ENCODE results near the gene PCDH9.

Gene PCDH9

GRCh38 chr13:66305961-66306617, 924.0 kb downstream of the PCDH9 start:
- Histone ChIP-seq H3K27ac (replicated peaks) (no peak overlapping the region), H3K4me3 (replicated peaks; ENCODE audit: insufficient read depth, low read length) (no peak overlapping the region), H3K27me3 (ENCODE audit: insufficient read depth, poor library complexity, severe bottlenecking) (no peaks in the 10 kb centered on the region)
- TF ChIP-seq POLR2AphosphoS5 (IDR thresholded peaks at IDR 0.05; ENCODE audit: low read depth), result no peak
- TF ChIP-seq, protein P1, sequence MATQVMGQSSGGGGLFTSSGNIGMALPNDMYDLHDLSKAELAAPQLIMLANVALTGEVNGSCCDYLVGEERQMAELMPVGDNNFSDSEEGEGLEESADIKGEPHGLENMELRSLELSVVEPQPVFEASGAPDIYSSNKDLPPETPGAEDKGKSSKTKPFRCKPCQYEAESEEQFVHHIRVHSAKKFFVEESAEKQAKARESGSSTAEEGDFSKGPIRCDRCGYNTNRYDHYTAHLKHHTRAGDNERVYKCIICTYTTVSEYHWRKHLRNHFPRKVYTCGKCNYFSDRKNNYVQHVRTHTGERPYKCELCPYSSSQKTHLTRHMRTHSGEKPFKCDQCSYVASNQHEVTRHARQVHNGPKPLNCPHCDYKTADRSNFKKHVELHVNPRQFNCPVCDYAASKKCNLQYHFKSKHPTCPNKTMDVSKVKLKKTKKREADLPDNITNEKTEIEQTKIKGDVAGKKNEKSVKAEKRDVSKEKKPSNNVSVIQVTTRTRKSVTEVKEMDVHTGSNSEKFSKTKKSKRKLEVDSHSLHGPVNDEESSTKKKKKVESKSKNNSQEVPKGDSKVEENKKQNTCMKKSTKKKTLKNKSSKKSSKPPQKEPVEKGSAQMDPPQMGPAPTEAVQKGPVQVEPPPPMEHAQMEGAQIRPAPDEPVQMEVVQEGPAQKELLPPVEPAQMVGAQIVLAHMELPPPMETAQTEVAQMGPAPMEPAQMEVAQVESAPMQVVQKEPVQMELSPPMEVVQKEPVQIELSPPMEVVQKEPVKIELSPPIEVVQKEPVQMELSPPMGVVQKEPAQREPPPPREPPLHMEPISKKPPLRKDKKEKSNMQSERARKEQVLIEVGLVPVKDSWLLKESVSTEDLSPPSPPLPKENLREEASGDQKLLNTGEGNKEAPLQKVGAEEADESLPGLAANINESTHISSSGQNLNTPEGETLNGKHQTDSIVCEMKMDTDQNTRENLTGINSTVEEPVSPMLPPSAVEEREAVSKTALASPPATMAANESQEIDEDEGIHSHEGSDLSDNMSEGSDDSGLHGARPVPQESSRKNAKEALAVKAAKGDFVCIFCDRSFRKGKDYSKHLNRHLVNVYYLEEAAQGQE (IDR thresholded peaks at IDR 0.05; ENCODE audit: insufficient replicate concordance, low read depth), result no peak
- TF ChIP-seq GABPA (IDR thresholded peaks at IDR 0.05; ENCODE audit: low read depth), result no peak
- no peak for TF ChIP-seq CTCF (IDR thresholded peaks at IDR 0.05; ENCODE audit: insufficient read depth, low read length)
- TF ChIP-seq SPI1 (IDR thresholded peaks at IDR 0.05; ENCODE audit: borderline replicate concordance, low read depth), result no peak
- no peak for DNase-seq (ENCODE audit: low read depth in 1 of 2, low spot score in 1 of 2)

- no peak for TF ChIP-seq CTCF (IDR thresholded peaks at IDR 0.05; ENCODE audit: insufficient read depth, low read length)
- TF ChIP-seq POLR2AphosphoS5 (IDR thresholded peaks at IDR 0.05; ENCODE audit: low read depth), result no peak
- TF ChIP-seq, protein P1 (IDR thresholded peaks at IDR 0.05; ENCODE audit: insufficient replicate concordance, low read depth), result no peak
- no peak for TF ChIP-seq GABPA (IDR thresholded peaks at IDR 0.05; ENCODE audit: low read depth)
- TF ChIP-seq SPI1 (IDR thresholded peaks at IDR 0.05; ENCODE audit: borderline replicate concordance, low read depth), result no peak
- H3K27me3 ChIP-seq (ENCODE audit: insufficient read depth, poor library complexity, severe bottlenecking), result no peaks in the 10 kb centered on the region
- H3K27ac ChIP-seq (replicated peaks), result no peak overlapping the region
- no peak overlapping the region for H3K4me3 ChIP-seq (replicated peaks; ENCODE audit: insufficient read depth, low read length)
- no peak for DNase-seq (ENCODE audit: low read depth in 1 of 2, low spot score in 1 of 2)
Measured at GRCh38 chr13:66301482-66301881, 928.7 kb downstream of the PCDH9 start.

DNA sequence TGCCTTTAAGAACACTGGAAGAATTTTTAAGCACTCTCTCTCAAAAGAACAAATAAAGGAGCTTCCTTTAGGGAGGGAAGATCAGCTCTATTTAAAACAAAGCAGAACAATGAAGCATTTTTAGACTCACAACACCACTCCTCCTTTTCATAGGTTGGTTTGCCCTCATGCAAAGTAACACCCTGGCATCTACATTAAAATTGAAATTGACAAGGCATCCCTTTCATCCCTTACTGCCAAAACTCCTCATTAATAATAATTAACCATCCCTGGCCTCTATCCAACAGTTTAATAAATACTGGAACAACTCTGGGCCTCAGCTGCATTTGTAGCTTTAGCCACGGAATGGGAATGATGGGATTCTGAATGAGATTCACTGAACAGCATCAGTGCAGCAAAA, 929.1 kb downstream of the PCDH9 start:
- no peak overlapping the region for H3K27ac ChIP-seq (replicated peaks)
- no peak for DNase-seq (ENCODE audit: low read depth in 1 of 2, low spot score in 1 of 2)
- no peaks in the 10 kb centered on the region for H3K27me3 ChIP-seq (ENCODE audit: insufficient read depth, poor library complexity, severe bottlenecking)
- TF ChIP-seq, protein P1 (IDR thresholded peaks at IDR 0.05; ENCODE audit: insufficient replicate concordance, low read depth), result no peak
- no peak for TF ChIP-seq POLR2AphosphoS5 (IDR thresholded peaks at IDR 0.05; ENCODE audit: low read depth)
- TF ChIP-seq CTCF (IDR thresholded peaks at IDR 0.05; ENCODE audit: insufficient read depth, low read length), result no peak
- no peak for TF ChIP-seq GABPA (IDR thresholded peaks at IDR 0.05; ENCODE audit: low read depth)
- no peak overlapping the region for H3K4me3 ChIP-seq (replicated peaks; ENCODE audit: insufficient read depth, low read length)
